GM21786 (cell line): ENCODE results near the gene SSX2IP.
"Not testable (repeated sequence)": the region's sequence is repeated elsewhere in the genome, so short reads cannot be mapped to it uniquely, and the experiment has no call there.

Experiments used
- ATAC-seq: cut with Tn5 transposase; IDR thresholded peaks from one replicate; pipeline ENCODE4 v1.9.1; 2021; ENCODE audit not compliant: unreplicated experiment

Gene SSX2IP

DNA sequence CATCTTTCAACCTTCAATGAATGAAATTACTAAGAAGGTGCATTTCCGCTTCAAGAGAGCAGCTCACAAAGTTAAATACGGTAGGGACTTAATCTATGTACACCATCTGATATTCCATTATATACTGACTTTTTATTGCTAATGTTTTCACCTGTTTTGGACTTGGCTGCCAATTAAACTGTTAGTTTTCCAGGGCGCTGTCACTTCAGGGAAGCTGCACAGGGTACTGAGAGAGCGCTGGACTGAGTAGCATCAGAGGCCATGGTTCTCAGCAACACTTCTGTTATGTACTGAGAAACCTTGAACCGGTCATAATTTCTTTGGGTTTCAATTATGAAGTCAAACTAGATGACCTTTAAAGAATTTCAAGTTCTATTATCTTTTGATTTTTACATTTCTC is 8.2 kb downstream of the SSX2IP start:
- ATAC-seq: no peak

DNA sequence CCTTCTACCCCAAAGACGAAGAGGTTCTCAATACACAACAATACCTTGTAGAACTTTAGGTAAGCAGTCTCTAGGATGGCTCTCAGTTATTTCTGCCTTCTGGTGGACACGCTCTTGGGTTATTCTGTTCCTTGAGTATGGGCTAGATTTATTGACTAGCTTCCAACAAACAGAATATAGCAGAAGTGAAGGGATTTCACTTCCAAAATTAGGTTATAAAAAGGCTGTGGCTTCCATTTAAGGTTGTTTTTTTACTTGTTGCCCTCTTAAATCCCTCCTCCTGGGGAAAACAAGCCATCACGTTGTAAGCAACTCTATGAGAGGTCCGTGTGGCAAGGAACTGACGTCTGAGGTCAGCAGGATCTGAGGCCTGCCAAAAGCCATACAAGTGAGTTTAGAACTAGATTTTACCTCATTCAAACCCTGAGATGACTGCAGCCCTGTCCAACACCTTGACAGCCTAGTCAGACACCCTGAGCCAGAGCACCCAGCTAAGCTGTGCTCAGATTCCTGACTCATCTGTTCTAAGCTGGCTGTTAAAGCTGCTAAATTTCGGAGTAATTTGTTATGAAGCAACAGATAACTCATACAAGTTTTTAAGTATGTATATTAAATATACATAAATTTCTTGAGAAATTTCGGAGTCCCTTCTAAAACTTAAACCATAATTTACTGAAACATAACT is 12.7 kb downstream of the SSX2IP start:
- ATAC-seq: no peak

DNA sequence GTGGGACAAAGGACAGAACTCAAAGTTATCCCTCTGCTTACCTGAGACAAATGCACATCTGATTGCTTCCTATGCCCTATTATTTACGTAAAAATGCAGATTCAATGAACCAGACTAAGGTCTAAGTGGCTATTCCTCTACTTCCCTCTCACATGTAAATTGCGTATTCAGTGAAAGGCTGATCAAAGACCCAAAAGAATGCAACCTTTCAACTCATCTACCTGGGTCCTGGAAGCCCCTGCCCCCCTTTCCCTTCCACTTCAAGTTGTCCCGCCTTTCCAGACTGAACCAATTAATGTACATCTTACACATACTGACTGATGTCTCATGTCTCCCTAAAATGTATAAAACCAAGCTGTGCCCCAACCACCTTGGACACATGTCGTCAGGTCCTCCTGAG is 14.6 kb downstream of the SSX2IP start:
- ATAC-seq: no peak

- ATAC-seq: no peak
Measured at GRCh38 chr1:84675106-84675505, 15.2 kb downstream of the SSX2IP start.

GRCh38 chr1:84674705-84675104 is 15.6 kb downstream of the SSX2IP start:
- ATAC-seq: no peak

GRCh38 chr1:84674021-84674420 is 16.2 kb downstream of the SSX2IP start:
- no peak for ATAC-seq

GRCh38 chr1:84672080-84672854 is 18.0 kb downstream of the SSX2IP start:
- no peak for ATAC-seq

- ATAC-seq: no peak
Measured at GRCh38 chr1:84669831-84670230, 20.4 kb downstream of the SSX2IP start.

DNA sequence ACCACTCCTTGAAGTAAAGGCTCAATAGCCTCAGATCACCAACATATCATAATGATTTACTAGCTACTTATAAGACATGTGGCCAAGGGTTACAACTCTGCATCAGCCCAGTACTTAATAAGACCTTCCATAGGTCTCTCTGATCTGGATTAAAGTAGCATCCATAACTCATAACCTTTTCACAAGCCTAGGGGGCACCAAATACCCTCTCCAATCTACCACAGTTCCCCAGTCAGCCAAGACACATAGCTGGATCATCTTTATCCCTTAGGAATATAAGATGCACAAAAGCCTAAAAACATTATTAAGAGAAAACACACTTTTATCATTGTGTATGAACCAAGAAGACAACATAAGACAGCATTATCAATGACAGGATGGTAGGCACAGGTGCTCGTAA is 22.1 kb downstream of the SSX2IP start:
- ATAC-seq: no peak

GRCh38 chr1:84665703-84666317 is 24.5 kb downstream of the SSX2IP start:
- ATAC-seq: no peak

DNA sequence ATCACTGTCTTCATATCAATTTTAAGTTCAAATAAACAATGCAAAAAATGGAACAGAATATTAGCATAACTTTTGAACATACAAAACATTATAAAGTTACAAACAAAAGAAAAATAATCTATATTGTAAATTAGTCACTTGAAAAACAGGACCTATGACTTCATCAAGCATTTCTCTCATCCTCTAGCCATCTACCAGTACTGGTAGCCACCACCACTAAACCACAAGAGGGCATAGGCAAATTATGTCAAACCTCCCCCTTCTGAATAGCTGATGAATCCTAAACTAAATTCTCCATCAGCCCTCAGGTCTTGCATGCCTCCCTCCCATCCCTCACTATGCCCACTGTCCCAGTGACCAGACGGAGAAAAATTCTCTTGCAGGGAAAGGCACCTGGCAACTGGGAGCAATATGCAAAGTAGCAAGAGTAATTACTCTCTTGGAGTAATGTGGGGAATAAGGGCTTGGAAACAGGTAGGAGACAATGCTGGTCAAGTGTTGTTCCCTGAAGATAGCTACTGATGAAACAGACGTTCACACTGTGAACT is 37.1 kb downstream of the SSX2IP start:
- ATAC-seq: no peak

- no peak for ATAC-seq
Measured at GRCh38 chr1:84644472-84644871, 45.8 kb downstream of the SSX2IP start.

GRCh38 chr1:84643183-84643582 is 47.1 kb downstream of the SSX2IP start:
- ATAC-seq: no peak

GRCh38 chr1:84642774-84643173 is 47.5 kb downstream of the SSX2IP start:
- ATAC-seq: no peak

- not testable (repeated sequence) for ATAC-seq
Measured at GRCh38 chr1:84639731-84640130, 50.5 kb downstream of the SSX2IP start.

DNA sequence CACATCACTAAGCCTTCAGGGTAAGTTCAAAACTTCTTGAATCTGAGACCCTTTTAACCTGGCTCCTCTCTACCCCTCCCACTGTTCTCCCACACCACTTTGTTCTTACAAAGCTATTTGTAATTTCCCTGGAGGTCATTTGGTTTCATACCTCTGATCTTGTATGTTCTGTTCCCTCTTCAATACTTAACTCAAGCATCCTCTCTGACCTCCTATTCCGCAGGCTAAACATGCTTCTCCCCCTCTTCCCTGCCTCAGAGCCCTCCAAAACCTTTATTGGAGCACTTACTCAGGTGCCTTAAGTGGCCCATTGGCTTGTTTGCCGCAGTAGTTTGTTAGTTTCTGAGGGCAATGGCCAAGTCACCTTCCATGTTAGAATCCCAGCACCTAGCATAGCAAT is 54.8 kb downstream of the SSX2IP start:
- no peak for ATAC-seq

GRCh38 chr1:84634536-84635205 is 55.6 kb downstream of the SSX2IP start:
- ATAC-seq: no peak

DNA sequence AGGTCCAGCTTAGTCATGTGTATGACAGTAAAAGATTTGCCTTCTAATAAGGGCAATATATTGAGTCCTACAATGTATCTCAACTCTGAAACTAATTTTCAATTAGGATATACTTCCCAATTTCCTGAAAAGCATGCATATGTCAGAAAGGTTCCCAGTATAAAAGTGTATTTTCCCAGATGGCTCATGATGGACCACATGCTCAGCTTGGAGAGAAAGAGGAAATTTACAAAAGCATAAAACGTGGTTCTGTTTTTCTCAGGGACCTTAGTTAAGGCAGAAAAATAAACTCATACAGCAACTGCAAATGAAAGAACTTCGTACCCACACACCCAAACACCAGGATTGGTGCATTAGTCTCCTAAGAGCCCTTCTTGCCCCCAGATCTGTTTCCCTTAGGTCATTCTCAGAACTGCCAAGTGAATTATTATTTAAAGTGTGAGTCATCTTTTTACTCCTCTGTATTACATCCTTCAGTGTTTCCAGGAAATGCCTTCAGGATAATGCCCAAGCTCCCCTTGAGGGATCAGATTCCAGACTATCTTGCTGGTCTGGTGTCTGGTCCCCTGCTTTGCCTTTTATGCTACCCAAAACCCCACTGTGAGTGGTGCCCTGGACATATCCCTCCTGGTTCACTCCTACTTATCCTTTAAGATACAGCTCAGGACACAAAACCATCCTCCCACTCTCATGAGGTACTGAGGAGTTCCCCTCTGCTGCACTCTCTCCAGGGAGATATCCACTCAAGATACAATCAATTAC is 57.4 kb downstream of the SSX2IP start:
- ATAC-seq: no peak

GRCh38 chr1:84632137-84632536 is 58.1 kb downstream of the SSX2IP start:
- ATAC-seq: no peak

DNA sequence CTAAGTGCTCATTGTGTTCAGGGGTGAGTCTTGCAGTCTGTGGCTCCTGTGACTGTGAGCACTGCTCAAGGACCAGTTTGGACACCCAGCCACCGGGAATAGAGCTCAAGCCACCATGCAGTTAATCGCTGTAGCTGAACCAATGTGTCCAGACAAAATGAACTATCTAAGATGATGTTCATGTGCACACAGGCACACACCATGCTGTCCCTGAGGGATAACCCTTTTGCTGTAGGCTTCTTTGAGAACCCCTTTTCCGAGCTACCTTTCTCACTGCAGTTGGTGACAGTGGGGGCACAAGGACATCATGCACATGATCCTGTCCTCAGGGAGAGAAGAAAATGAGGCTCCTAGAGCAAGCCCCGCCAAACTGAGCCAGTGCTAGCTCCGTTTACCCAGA is 65.4 kb downstream of the SSX2IP start:
- no peak for ATAC-seq

DNA sequence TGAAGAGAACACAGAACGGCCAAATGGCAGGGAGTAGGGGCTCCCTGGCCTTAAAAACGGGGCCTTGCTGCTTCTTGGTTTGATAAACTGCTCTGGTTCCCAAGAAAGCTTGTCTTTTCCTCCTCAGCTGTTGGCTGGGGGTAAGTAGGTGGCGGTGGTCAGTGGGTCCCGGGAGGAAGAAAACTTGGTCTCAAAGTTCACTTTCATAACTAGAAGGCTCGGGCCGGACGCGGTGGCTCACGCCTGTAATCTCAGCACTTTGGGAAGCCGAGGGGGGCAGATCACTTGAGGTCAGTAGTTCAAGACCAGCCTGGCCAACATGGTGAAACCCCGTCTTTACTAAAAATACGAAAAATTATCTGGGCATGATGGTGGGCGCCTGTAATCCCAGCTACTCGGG is 68.7 kb downstream of the SSX2IP start:
- no peak for ATAC-seq
